22Rv1 (cell line): ENCODE measurements around the gene OTUB2.

Experiments used
- ZFX ChIP-seq: fragments of 450-650 bp; IDR thresholded peaks from 2 replicates; pipeline ENCODE4 v1.6.1; 2017; ENCODE audit warnings: antibody characterized with exemption, borderline replicate concordance
- TF ChIP-seq, protein P1 (sequence below): fragments of 450-650 bp; IDR thresholded peaks from 2 replicates; pipeline ENCODE4 v1.5.1; 2017; ENCODE audit warnings: mild to moderate bottlenecking

DNA sequence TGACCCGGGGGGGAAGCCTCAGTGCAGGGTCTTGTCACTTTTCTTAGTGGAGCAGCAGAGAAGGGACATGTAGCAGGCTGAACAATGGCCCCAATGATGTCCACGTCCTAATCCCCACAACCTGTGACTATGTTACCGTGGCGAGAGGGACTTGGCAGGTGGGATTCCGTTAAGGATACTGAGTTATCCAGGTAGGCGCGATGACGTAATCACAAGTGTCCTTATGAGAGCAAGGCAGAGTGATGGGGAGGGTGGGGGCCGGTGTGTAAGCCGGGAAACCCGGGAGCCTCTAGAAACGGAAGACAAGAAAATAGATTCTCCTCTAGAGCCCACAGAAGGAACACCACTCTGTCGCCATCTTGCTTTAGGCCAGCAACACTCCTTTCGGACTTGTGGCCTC is 4.4 kb downstream of the OTUB2 start:
- TF ChIP-seq, protein P1, sequence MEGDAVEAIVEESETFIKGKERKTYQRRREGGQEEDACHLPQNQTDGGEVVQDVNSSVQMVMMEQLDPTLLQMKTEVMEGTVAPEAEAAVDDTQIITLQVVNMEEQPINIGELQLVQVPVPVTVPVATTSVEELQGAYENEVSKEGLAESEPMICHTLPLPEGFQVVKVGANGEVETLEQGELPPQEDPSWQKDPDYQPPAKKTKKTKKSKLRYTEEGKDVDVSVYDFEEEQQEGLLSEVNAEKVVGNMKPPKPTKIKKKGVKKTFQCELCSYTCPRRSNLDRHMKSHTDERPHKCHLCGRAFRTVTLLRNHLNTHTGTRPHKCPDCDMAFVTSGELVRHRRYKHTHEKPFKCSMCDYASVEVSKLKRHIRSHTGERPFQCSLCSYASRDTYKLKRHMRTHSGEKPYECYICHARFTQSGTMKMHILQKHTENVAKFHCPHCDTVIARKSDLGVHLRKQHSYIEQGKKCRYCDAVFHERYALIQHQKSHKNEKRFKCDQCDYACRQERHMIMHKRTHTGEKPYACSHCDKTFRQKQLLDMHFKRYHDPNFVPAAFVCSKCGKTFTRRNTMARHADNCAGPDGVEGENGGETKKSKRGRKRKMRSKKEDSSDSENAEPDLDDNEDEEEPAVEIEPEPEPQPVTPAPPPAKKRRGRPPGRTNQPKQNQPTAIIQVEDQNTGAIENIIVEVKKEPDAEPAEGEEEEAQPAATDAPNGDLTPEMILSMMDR, result no peak
- no peak for TF ChIP-seq ZFX
